Fibroblast of the aortic adventitia (primary cell): ENCODE measurements around the gene LAMB2. TPM values are rescaled to one million over a fixed set of nuclear protein-coding genes. Genes with fewer than 3 reads are reported as not detected.
A peak's percentile ranks its signal among the peaks of the same experiment; 100 is the strongest.

Experiments used
- DNase-seq: peaks from one replicate; pipeline ENCODE4 v3.0.0-alpha.2; 2010; ENCODE audit warnings: low read depth
- H3K4me3 ChIP-seq: 2 replicates; pipeline ENCODE4 v1.5.1; 2011; ENCODE audit warnings: low read depth, mild to moderate bottlenecking, control low read depth, low read length, moderate library complexity
- CTCF ChIP-seq: IDR thresholded peaks from 2 replicates; pipeline ENCODE4 v1.5.1; 2011; ENCODE audit warnings: mild to moderate bottlenecking, low read length, control low read depth, inconsistent platforms; ENCODE audit not compliant: insufficient read depth
- total RNA-seq: library from RNA; depleted of rRNA; stranded (reverse); fragments of >200 nt; gene quantifications from 2 replicates; pipeline ENCODE4 v1.2.3, GENCODE V29; 2012; ENCODE audit warnings: low replicate concordance

Gene LAMB2
- total RNA-seq, 1 donor: 202 TPM

DNA sequence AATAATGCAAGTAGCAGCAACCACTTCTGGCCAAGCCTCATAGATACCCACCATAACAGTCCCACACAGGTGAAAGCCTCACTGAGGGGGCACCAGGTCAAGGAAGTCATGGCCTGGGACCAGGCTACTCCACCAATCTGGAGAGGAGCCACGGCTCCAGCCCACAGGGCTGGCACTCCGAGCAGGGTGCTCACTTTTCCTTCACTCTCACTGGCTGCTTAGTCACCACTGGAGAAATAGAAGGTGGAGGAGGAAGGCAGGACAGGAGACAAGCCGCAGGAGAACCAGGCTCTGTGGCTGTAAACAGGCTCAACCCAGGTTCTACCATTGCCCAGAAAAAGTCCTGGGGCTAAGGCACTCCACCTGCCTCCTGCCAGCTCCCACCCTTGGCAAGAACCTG, 13.4 kb downstream of the LAMB2 start:
- peak overlapping the region; percentile 93 for H3K4me3 ChIP-seq
- no peak for TF ChIP-seq CTCF
- DNase-seq: peak; percentile 34

DNA sequence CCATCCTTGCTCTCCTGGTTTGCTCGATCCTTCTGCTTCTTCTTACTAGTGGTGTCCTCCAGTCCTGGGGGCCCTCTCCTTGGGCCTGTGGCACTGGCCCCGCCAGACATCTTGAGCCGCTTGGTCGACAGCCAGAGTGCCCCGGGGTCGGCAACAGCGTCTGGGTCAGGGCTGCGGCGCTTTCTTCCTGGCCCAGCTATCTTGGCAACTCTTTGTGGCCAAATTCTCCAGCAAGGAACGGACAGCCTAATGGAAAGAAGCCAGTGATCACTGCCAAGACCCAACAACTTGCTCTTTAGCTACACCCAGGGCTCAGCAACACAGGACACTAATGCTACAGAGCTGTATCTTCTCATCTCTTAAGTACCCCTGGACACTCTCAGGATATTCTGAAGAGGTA, 13.8 kb downstream of the LAMB2 start:
- peak overlapping the region; percentile 93 for H3K4me3 ChIP-seq
- DNase-seq: peak; percentile 83
- no peak for TF ChIP-seq CTCF

DNA sequence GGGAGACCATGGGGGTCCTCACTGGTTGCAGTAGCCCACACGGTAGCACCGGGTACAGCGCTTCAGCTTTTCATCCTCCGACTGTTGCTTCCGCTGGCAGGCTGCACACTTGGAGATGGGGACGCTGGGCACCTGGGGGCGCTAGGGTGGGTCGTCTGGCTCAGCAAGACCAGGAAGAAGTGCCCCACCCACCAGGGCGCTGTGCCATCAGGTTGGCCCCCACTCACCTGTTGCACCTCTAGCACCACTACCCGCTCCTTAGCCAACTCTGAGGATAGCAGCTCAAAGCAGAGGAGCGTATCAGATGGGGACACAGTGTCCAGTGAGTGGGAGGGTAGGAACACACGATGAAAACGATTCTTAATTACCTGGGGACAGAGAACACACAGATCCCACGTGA, 20.6 kb downstream of the LAMB2 start:
- DNase-seq: no peak
- H3K4me3 ChIP-seq: no peak overlapping the region
- TF ChIP-seq CTCF: no peak

- no peak overlapping the region for H3K4me3 ChIP-seq
- TF ChIP-seq CTCF: no peak
- no peak for DNase-seq
Observed at GRCh38 chr3:49111347-49111746, 21.5 kb downstream of the LAMB2 start.

GRCh38 chr3:49110780-49111179, 22.1 kb downstream of the LAMB2 start:
- TF ChIP-seq CTCF: no peak
- H3K4me3 ChIP-seq: no peak overlapping the region
- no peak for DNase-seq

DNA sequence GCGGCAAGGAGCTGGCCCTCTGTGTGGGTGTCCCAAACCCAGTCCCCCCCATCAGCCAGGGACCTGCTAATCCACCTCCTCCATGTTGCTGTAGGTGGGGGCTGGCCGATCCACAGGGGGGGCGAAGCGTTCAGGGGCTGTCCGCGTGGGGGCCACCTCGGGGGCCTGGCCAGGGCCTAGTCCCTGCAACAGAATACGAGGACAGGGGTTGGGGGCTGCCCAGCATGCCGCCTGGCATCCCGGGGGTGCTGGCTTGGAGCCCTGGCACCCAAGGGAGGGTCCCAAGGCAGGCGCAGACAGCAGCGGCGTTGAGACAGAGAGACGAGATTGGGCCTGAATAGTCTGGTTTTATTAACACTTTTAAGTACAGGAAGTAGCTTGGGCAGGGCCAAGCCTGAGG, 24.5 kb downstream of the LAMB2 start:
- TF ChIP-seq CTCF: no peak
- H3K4me3 ChIP-seq: no peak overlapping the region
- DNase-seq: no peak
